ENCODE data around the gene STUM.

Gene STUM

GRCh38 chr1:226656601-226657277 is 108.2 kb downstream of the STUM start:
- DNase-seq, result no peak

GRCh38 chr1:226657895-226658545 is 109.5 kb downstream of the STUM start:
- no peak for DNase-seq

GRCh38 chr1:226658546-226659125 is 110.1 kb downstream of the STUM start:
- DNase-seq, result no peak

Measured in T1000 (cell line).